ENCODE data around the gene FBXO24.

The FBXO24 gene

DNA sequence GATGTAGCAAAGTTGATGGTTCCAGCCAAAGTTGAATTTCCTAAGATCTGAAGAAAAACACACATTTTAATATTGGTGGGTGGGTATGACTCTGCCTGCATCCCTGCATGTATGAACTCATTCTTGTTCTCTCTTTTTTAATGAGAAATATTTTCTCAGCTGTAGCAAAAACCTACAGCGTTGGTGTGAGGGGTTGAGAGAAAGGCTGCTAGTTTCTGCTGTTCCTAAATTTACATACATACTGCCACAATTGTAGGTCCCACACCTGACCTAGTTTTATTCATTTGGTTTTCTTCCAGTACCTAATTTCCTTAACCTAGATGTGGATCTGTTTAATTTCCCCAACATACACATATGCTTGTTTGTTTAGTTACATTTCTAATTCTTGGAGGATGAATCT is 42.5 kb upstream of the FBXO24 start:
- TF ChIP-seq, protein P1, sequence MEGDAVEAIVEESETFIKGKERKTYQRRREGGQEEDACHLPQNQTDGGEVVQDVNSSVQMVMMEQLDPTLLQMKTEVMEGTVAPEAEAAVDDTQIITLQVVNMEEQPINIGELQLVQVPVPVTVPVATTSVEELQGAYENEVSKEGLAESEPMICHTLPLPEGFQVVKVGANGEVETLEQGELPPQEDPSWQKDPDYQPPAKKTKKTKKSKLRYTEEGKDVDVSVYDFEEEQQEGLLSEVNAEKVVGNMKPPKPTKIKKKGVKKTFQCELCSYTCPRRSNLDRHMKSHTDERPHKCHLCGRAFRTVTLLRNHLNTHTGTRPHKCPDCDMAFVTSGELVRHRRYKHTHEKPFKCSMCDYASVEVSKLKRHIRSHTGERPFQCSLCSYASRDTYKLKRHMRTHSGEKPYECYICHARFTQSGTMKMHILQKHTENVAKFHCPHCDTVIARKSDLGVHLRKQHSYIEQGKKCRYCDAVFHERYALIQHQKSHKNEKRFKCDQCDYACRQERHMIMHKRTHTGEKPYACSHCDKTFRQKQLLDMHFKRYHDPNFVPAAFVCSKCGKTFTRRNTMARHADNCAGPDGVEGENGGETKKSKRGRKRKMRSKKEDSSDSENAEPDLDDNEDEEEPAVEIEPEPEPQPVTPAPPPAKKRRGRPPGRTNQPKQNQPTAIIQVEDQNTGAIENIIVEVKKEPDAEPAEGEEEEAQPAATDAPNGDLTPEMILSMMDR (IDR thresholded peaks at IDR 0.05; ENCODE audit: extremely low read depth, insufficient read depth, missing control alignments): no peak
- in situ Hi-C loops (cut with MboI; ENCODE audit: low pct_unique_long_range_greater_than_20kb, low sequenced_read_pairs, unreplicated experiment): no loop called here
- DNase-seq (ENCODE audit: low spot score): no peak

DNA sequence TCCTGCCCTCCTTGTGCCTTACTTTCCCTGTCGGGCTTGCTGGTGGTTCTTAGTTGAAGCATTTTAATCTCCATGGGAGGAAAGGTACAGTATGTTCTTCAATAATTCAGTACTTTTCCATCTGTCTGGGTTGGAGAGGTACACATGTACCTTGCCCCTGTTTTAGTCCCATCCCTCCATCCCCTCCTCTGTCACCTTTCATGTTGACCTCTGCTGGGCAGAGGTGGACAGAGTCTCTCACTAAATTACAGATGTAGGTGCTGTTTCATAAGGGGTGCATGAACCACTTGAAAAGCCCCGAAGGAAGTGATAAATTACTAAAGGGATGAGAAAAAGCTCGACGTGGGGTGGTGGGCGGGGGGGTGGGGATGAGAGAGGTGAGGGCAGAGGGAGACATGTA is 41.7 kb upstream of the FBXO24 start:
- in situ Hi-C loops (cut with MboI; ENCODE audit: low pct_unique_long_range_greater_than_20kb, low sequenced_read_pairs, unreplicated experiment): no loop called here
- TF ChIP-seq, protein P1 (IDR thresholded peaks at IDR 0.05; ENCODE audit: extremely low read depth, insufficient read depth, missing control alignments): peak; percentile 3
- DNase-seq (ENCODE audit: low spot score): no peak

DNA sequence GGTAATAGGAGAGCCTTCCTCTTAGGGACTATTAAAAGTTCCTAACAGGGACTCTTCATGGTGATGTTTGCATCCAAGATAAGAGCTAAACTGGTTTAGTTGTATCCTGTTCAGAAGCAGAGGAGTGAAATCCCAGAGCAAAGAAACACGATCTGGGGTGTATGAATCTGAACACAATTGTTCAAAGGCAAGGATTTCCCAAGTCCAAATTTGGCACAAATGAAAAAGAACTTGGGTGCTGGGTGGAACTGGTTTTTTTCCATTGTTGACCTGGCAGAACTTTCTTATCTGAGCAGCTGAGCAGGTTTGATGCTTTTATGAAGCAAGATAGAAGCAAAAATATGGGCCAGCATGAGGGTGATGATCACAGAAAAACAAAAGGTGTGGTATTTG is 41.2 kb upstream of the FBXO24 start:
- in situ Hi-C loops (cut with MboI; ENCODE audit: low pct_unique_long_range_greater_than_20kb, low sequenced_read_pairs, unreplicated experiment): no loop called here
- DNase-seq (ENCODE audit: low spot score): no peak
- TF ChIP-seq, protein P1 (IDR thresholded peaks at IDR 0.05; ENCODE audit: extremely low read depth, insufficient read depth, missing control alignments): no peak

DNA sequence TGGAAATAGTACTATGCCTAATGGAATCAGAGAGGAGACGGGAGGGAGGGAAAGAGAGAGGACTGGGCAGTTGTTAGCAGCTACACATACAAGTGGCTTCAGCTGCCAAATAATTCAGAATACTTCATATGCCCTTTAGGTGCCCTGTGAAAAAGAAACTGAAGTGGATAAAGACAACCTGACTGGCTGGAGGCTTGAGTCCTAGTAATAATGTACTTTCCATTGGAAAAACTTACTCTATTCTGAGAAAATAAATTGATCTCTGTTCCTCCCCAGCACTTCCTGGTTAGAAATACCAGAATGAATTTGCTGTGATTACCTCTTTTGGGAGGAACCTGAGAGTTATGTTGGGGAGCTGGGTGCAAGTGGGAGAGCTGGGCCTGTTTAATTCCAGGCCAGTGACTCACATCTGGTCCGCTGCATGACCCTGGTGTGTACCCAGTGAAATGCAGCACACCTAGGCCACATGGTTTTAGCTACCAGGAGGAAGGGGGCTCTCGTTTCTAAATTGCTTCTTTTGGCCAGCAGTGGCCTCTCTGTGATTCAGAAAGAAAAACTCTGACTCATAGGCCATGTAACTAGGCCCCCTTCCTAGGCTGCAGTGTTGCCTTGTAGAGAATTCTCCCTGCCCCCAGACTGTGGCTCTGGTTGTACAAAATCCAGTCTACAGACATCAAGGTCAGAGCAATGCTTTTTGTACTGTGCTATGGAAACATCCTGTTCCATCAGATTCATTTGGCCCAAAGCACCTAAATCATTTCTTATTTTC is 40.6 kb upstream of the FBXO24 start:
- in situ Hi-C loops (cut with MboI; ENCODE audit: low pct_unique_long_range_greater_than_20kb, low sequenced_read_pairs, unreplicated experiment): no loop called here
- DNase-seq (ENCODE audit: low spot score): peak; percentile 70
- TF ChIP-seq, protein P1 (IDR thresholded peaks at IDR 0.05; ENCODE audit: extremely low read depth, insufficient read depth, missing control alignments): peak; percentile 24

DNA sequence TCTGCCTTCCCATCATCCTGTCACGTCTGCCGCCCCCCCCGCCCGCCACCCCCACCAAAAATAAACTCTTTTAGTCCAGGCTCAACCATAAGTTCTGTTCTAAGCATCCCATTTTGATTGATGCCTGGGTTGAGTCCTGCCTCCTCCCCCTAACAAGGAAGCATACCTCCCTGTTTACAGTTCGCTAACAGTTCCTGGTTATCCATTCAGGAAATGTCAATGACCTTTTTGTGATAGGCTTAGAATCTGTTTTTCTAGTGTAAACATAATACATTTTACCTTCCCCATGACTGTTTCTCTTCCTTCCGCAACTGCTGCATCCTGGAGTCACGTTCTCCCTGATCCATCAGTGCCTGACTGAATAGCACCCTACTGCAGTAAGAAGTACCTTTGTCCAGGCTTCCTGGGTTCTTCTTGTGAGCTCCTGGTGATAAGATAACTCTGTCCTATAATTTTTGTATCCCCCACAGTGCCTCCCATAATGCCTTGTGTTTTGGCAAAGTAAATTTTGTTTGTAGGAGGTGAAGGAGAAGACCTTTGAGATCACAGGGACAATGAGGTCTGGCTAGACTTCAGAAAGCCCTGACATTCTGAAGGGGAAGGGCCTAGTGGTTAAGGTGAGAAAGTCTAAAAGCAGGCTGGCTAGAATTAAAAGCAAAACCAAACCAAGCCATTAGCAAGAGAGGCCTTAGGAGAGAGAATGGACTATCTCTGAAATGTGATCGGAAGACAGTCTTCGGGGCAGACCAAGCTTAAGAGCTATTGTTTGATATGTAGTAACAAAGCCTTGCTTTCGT is 39.8 kb upstream of the FBXO24 start:
- TF ChIP-seq, protein P1 (IDR thresholded peaks at IDR 0.05; ENCODE audit: extremely low read depth, insufficient read depth, missing control alignments): no peak
- no peak for DNase-seq (ENCODE audit: low spot score)
- in situ Hi-C loops (cut with MboI; ENCODE audit: low pct_unique_long_range_greater_than_20kb, low sequenced_read_pairs, unreplicated experiment): no loop called here

DNA sequence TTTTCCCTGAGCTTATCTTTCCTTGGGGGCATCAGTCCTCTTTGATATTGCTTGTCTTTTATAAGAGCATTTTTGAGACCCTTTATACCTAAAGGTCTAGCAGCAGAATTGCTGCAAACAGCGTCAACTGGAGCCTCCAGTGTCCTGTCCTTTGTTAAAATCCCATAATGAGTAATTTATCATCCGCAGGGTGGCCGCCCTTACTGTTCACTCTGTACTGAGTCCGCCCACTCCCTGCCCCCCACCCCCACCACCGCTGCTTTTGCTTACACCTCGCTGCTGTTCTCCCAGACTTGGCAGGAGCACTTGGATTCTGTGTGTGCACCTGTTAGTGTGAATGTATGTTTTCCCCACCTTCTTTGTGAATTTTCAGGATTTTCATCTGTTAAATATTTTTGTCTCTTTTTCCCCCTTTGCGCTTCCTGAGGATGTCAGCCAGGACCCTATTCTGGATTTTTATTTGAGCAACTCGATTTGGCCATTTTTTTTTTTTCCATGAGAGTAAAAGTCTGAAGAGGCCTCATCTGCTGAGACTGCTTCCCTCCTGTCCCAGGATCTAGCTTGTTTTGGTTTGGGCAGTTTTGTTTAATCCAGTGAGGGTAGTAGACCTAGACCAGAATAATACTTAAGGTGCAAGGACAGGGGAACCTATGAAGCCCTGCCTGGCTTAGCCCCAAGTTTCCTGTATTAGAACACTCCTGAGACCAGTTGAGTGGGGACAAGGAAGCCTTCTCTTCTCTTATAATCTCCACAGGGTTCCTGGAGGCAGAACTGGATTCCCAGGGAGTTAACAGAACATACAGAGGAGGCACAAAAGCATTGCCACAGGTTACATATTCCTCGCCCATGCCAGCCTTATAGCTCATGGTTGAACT is 39.0 kb upstream of the FBXO24 start:
- in situ Hi-C loops (cut with MboI; ENCODE audit: low pct_unique_long_range_greater_than_20kb, low sequenced_read_pairs, unreplicated experiment): no loop called here
- no peak for DNase-seq (ENCODE audit: low spot score)
- TF ChIP-seq, protein P1 (IDR thresholded peaks at IDR 0.05; ENCODE audit: extremely low read depth, insufficient read depth, missing control alignments): no peak

All from GM13977 (cell line).